GM23338 (cell line): ENCODE data around the gene XYLT1. TPM values are rescaled to one million over a fixed set of nuclear protein-coding genes. Genes with fewer than 3 reads are reported as not detected.

Experiments
- ATAC-seq: fragments of 200-7000 bp; cut with Tn5 transposase; 3 replicates; pipeline ENCODE4 v1.9.1; 2020
- DNase-seq: peaks from one replicate; pipeline ENCODE4 v3.0.0-alpha.2; 2015; ENCODE audit warnings: low spot score
- H2AFZ ChIP-seq: fragments of 200-600 bp; sonication (generic); 2 replicates; pipeline ENCODE4 v1.8.0; 2016; ENCODE audit warnings: antibody characterized with exemption, mild to moderate bottlenecking, moderate library complexity
- H3F3A ChIP-seq: fragments of 200-600 bp; sonication (generic); replicated peaks from 2 replicates; pipeline ENCODE4 v1.8.0; 2017; ENCODE audit warnings: antibody characterized with exemption, mixed run types, low read depth
- H3K27ac ChIP-seq: fragments of 200-600 bp; sonication (generic); 2 replicates; pipeline ENCODE4 v1.6.1; 2016; ENCODE audit warnings: low read depth
- H3K27me3 ChIP-seq: fragments of 200-600 bp; sonication (generic); 2 replicates; pipeline ENCODE4 v1.8.0; 2016; ENCODE audit warnings: mild to moderate bottlenecking, mixed run types, moderate library complexity; ENCODE audit not compliant: insufficient read depth
- H3K36me3 ChIP-seq: fragments of 200-600 bp; sonication (generic); 2 replicates; pipeline ENCODE4 v1.8.0; 2016; ENCODE audit warnings: mild to moderate bottlenecking; ENCODE audit not compliant: insufficient read depth
- H3K4me1 ChIP-seq: fragments of 200-600 bp; sonication (generic); 2 replicates; pipeline ENCODE4 v1.8.0; 2016; ENCODE audit warnings: mild to moderate bottlenecking, moderate library complexity; ENCODE audit not compliant: insufficient read depth
- H3K4me2 ChIP-seq: fragments of 200-600 bp; sonication (generic); 2 replicates; pipeline ENCODE4 v1.7.1; 2017; ENCODE audit warnings: mixed run types
- H3K4me3 ChIP-seq: fragments of 200-600 bp; sonication (generic); 2 replicates; pipeline ENCODE4 v1.6.1; 2016; ENCODE audit warnings: mixed run types
- H3K79me2 ChIP-seq: fragments of 200-600 bp; sonication (generic); replicated peaks from 2 replicates; pipeline ENCODE4 v1.8.0; 2017; ENCODE audit warnings: mild to moderate bottlenecking; ENCODE audit not compliant: insufficient read depth
- H3K9me2 ChIP-seq: fragments of 200-600 bp; sonication (generic); 2 replicates; pipeline ENCODE4 v1.8.0; 2017; ENCODE audit not compliant: insufficient read depth
- H4K20me1 ChIP-seq: fragments of 200-600 bp; sonication (generic); replicated peaks from 2 replicates; pipeline ENCODE4 v1.8.0; 2017; ENCODE audit warnings: mild to moderate bottlenecking; ENCODE audit not compliant: insufficient read depth
- H3K27ac Mint-ChIP-seq: 2 replicates; pipeline ENCODE4 v1.8.0; 2020; ENCODE audit warnings: inconsistent platforms, mild to moderate bottlenecking, moderate library complexity, mixed read lengths
- H3K27me3 Mint-ChIP-seq: 3 replicates; pipeline ENCODE4 v1.8.0; 2022; ENCODE audit warnings: low read depth, mild to moderate bottlenecking, moderate library complexity, mixed read lengths, inconsistent platforms; ENCODE audit not compliant: insufficient read depth, poor library complexity
- H3K36me3 Mint-ChIP-seq: 3 replicates; pipeline ENCODE4 v1.8.0; 2021; ENCODE audit warnings: low read depth, mild to moderate bottlenecking, inconsistent platforms, moderate library complexity, mixed read lengths
- H3K4me1 Mint-ChIP-seq: 3 replicates; pipeline ENCODE4 v1.8.0; 2020; ENCODE audit warnings: mild to moderate bottlenecking, inconsistent platforms, mixed read lengths
- H3K4me3 Mint-ChIP-seq: 3 replicates; pipeline ENCODE4 v1.8.0; 2021; ENCODE audit warnings: moderate library complexity, mild to moderate bottlenecking, inconsistent platforms, mixed read lengths
- H3K9me3 Mint-ChIP-seq: 3 replicates; pipeline ENCODE4 v1.8.0; 2020; ENCODE audit warnings: moderate library complexity, mild to moderate bottlenecking, inconsistent platforms, mixed read lengths
- CREB1 ChIP-seq: fragments of 250-450 bp; sonication (Bioruptor Pico); IDR thresholded peaks from 2 replicates; pipeline ENCODE4 v1.5.0; 2020; ENCODE audit warnings: low read depth, mild to moderate bottlenecking, moderate library complexity
- EZH2 ChIP-seq: fragments of 200-600 bp; sonication (generic); IDR thresholded peaks from one replicate; pipeline ENCODE4 v1.8.0; 2017; ENCODE audit warnings: antibody characterized with exemption, mild to moderate bottlenecking, low read depth; ENCODE audit not compliant: unreplicated experiment
- JUNB ChIP-seq: IDR thresholded peaks from one replicate; pipeline ENCODE4 v1.6.1; 2016; ENCODE audit warnings: antibody characterized with exemption; ENCODE audit not compliant: unreplicated experiment
- STAT1 ChIP-seq: IDR thresholded peaks from one replicate; pipeline ENCODE4 v1.6.1; 2016; ENCODE audit warnings: antibody characterized with exemption; ENCODE audit not compliant: unreplicated experiment
- polyA plus RNA-seq: library from polyadenylated mRNA; unstranded; fragments of >200 nt; fragmentation: Nextera tagmentation; extraction: Ambion mirVana; gene quantifications from 2 replicates; pipeline ENCODE4 v1.2.1, GENCODE V29; 2016
- total RNA-seq: library from RNA; depleted of rRNA; stranded (reverse); fragments of >200 nt; shearing (Covaris generic); gene quantifications from 2 replicates; pipeline ENCODE4 v1.2.3, GENCODE V29; 2014
- TF ChIP-seq, protein P1 (sequence below), 2 experiments: fragments of 200-600 bp in 1 of 2; sonication (generic) in 1 of 2; conservative IDR thresholded peaks; 2 replicates each; pipeline versions ENCODE4 v1.5.1 to v1.6.1; 2016 to 2017; ENCODE audit warnings: antibody characterized with exemption in 2 of 2, low read depth in 2 of 2, mild to moderate bottlenecking in 2 of 2, moderate library complexity in 1 of 2
- TF ChIP-seq, protein P2 (sequence below): IDR thresholded peaks from 2 replicates; pipeline ENCODE4 v1.6.1; 2016; ENCODE audit warnings: antibody characterized with exemption

Gene XYLT1
- total and polyA plus RNA-seq, 2 experiments from 2014 or later, result 3.5 to 24.7 TPM

- no peaks in the 10 kb centered on the region for H4K20me1 ChIP-seq
- H3K4me1 Mint-ChIP-seq, result peaks cover 8% of the 10 kb centered on the region
- no peaks in the 10 kb centered on the region for H3K9me3 Mint-ChIP-seq
These were observed 225.7 kb downstream of the XYLT1 start for GRCh38 chr16:17244872-17245551.

DNA sequence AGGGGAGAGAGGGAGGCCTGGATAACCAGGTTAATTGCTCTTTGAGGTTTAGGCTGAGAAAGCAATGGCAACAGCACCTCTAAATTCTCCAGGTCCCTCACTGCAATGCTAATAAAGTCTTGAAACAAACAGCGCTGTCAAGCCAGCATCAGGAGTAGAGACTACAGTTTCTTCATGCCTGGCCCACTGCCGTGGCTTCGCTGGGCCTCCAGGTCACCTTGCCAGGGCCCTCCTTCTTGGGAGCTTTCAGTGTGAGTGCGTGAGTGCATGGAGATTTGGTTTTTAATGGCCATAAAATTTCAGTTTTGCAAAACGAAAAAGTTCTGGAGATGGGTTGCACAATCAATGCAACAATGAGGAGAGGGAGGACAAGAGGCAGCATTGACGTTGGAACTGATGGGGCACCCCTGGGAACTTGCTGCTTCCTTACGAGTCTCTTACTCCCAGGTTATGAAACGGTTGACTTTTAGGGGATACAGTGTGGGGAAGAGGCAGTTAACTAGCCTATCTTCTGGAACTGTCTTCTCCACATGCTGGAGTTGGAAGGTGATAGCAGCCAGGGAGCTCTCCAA, 229.4 kb downstream of the XYLT1 start:
- H3K9me3 Mint-ChIP-seq, result no peaks in the 10 kb centered on the region; the same call in 2 of the 3 replicates
- H2AFZ ChIP-seq, result no peak overlapping the region
- peaks cover 15% of the 10 kb centered on the region; the same call in 1 of the 2 replicates for H3K79me2 ChIP-seq
- no peaks in the 10 kb centered on the region for H3K4me1 ChIP-seq
- TF ChIP-seq JUNB (no peak), EZH2 (no peak), STAT1 (no peak)
- TF ChIP-seq, protein P1, sequence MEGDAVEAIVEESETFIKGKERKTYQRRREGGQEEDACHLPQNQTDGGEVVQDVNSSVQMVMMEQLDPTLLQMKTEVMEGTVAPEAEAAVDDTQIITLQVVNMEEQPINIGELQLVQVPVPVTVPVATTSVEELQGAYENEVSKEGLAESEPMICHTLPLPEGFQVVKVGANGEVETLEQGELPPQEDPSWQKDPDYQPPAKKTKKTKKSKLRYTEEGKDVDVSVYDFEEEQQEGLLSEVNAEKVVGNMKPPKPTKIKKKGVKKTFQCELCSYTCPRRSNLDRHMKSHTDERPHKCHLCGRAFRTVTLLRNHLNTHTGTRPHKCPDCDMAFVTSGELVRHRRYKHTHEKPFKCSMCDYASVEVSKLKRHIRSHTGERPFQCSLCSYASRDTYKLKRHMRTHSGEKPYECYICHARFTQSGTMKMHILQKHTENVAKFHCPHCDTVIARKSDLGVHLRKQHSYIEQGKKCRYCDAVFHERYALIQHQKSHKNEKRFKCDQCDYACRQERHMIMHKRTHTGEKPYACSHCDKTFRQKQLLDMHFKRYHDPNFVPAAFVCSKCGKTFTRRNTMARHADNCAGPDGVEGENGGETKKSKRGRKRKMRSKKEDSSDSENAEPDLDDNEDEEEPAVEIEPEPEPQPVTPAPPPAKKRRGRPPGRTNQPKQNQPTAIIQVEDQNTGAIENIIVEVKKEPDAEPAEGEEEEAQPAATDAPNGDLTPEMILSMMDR (conservative IDR thresholded peaks at IDR 0.05; ENCODE audit: low read depth in 2 of 2), result no peak
- H3K27me3 ChIP-seq, result no peaks in the 10 kb centered on the region
- no peaks in the 10 kb centered on the region for H3F3A ChIP-seq
- no peak overlapping the region for H3K4me3 ChIP-seq
- no peak for ATAC-seq
- H3K9me2 ChIP-seq, result peaks cover 12% of the 10 kb centered on the region
- peaks cover 8% of the 10 kb centered on the region; the same call in 2 of the 3 replicates for H3K4me1 Mint-ChIP-seq
- H4K20me1 ChIP-seq, result no peaks in the 10 kb centered on the region
- H3K27ac ChIP-seq, result no peak overlapping the region
- H3K27ac Mint-ChIP-seq, result no peak overlapping the region
- no peak overlapping the region for H3K4me3 Mint-ChIP-seq
- DNase-seq, result no peak
- H3K4me2 ChIP-seq, result no peak overlapping the region
- H3K36me3 ChIP-seq, result no peaks in the 10 kb centered on the region
- no peaks in the 10 kb centered on the region; the same call in 1 of the 3 replicates for H3K36me3 Mint-ChIP-seq
- no peaks in the 10 kb centered on the region for H3K27me3 Mint-ChIP-seq

More at GRCh38 chr16:17244872-17245551, 225.7 kb downstream of the XYLT1 start:
- TF ChIP-seq, protein P2, sequence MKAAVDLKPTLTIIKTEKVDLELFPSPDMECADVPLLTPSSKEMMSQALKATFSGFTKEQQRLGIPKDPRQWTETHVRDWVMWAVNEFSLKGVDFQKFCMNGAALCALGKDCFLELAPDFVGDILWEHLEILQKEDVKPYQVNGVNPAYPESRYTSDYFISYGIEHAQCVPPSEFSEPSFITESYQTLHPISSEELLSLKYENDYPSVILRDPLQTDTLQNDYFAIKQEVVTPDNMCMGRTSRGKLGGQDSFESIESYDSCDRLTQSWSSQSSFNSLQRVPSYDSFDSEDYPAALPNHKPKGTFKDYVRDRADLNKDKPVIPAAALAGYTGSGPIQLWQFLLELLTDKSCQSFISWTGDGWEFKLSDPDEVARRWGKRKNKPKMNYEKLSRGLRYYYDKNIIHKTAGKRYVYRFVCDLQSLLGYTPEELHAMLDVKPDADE, result no peak
- TF ChIP-seq EZH2 (no peak), CREB1 (CRISPR knock-in tag) (no peak)
- Histone ChIP-seq H3K36me3 (no peaks in the 10 kb centered on the region), H3K79me2 (peaks cover 15% of the 10 kb centered on the region; the same call in 1 of the 2 replicates), H2AFZ (no peak overlapping the region), H3K27me3 (no peaks in the 10 kb centered on the region), H3K4me1 (no peaks in the 10 kb centered on the region), H3F3A (no peaks in the 10 kb centered on the region), H3K4me2 (no peak overlapping the region), H3K9me2 (peaks cover 8% of the 10 kb centered on the region), H3K4me3 (no peak overlapping the region), H3K27ac (no peak overlapping the region)
- H3K4me3 Mint-ChIP-seq, result no peak overlapping the region
- no peak overlapping the region for H3K27ac Mint-ChIP-seq
- peaks cover 2% of the 10 kb centered on the region; the same call in 2 of the 3 replicates for H3K36me3 Mint-ChIP-seq
- ATAC-seq (no peak), DNase-seq (no peak)
- H3K27me3 Mint-ChIP-seq, result no peaks in the 10 kb centered on the region
